ENCODE results near the gene MYCBP. TPM values are rescaled to one million over a fixed set of nuclear protein-coding genes. Genes with fewer than 3 reads are reported as not detected.

The MYCBP gene
- total and polyA plus RNA-seq, 2 of the 13 experiments (the other 11 are each of a cell fraction or from before 2014, with no cell fraction given) = 11.4 to 30.4 TPM

- TF ChIP-seq SNAPC4 (CRISPR knock-in tag; IDR thresholded peaks at IDR 0.05) (0 out of 2 replicates have a peak, but pooled peaks have one; percentile 30), MTERF4 (CRISPR knock-in tag; IDR thresholded peaks at IDR 0.05) (peak; percentile 90; the same call in 1 of the 2 replicates), ARID4A (CRISPR knock-in tag; IDR thresholded peaks at IDR 0.05; ENCODE audit: borderline replicate concordance) (peak; percentile 85; the same call in 1 of the 2 replicates), E2F2 (CRISPR knock-in tag; IDR thresholded peaks at IDR 0.05; ENCODE audit: borderline replicate concordance) (0 out of 2 replicates have a peak, but pooled peaks have one; percentile 21), HNF1A (IDR thresholded peaks at IDR 0.05; ENCODE audit: low read depth) (no peak), HNF1A (CRISPR knock-in tag; IDR thresholded peaks at IDR 0.05; ENCODE audit: borderline replicate concordance) (no peak; the same call in 1 of the 2 replicates), ZNF317 (CRISPR knock-in tag; IDR thresholded peaks at IDR 0.05) (0 out of 2 replicates have a peak, but pooled peaks have one; percentile 50), ZNF691 (CRISPR knock-in tag; IDR thresholded peaks at IDR 0.05; ENCODE audit: borderline replicate concordance, low read depth) (no peak)
These were observed 13.3 kb downstream of the MYCBP start, which contains the start of gene RRAGC (continued) for GRCh38 chr1:38859561-38860453.

All from HepG2 (cell line).